Spleen (tissue), 11 donors: ENCODE data around the gene SGSH. TPM values are rescaled to one million over a fixed set of nuclear protein-coding genes. Genes with fewer than 3 reads are reported as not detected.
"Not testable (repeated sequence)": the region's sequence is repeated elsewhere in the genome, so short reads cannot be mapped to it uniquely, and the experiment has no call there.

Experiments used
- DNase-seq: peaks from one replicate; pipeline ENCODE4 v3.0.0-alpha.2; 2020
- H3K27ac ChIP-seq, 8 donors: fragments of 200-600 bp; sonication (generic) in 7 of 8; 1 replicate in 4 of 8; 2 replicates in 4 of 8; pipeline versions ENCODE4 v1.5.0 to v1.8.0; 2016 to 2021; ENCODE audit warnings: inconsistent platforms in 4 of 8, mild to moderate bottlenecking in 4 of 8, moderate library complexity in 1 of 8
- H3K27me3 ChIP-seq, 7 donors: fragments of 200-600 bp; sonication (generic) in 6 of 7; replicated peaks in 1 of 7; 1 replicate in 4 of 7; 2 replicates in 3 of 7; pipeline versions ENCODE4 v1.5.0 to v1.8.0; 2016 to 2021; ENCODE audit warnings: inconsistent platforms in 3 of 7, mild to moderate bottlenecking in 1 of 7
- H3K36me3 ChIP-seq, 6 donors: fragments of 200-600 bp; sonication (generic) in 5 of 6; 1 replicate in 4 of 6; 2 replicates in 2 of 6; pipeline versions ENCODE4 v1.5.0 to v1.8.0; 2016 to 2021; ENCODE audit warnings: inconsistent platforms in 2 of 6
- H3K4me1 ChIP-seq, 6 donors: fragments of 200-600 bp; sonication (generic) in 5 of 6; 1 replicate in 3 of 6; 2 replicates in 3 of 6; pipeline versions ENCODE4 v1.5.0 to v1.8.0; 2016 to 2021; ENCODE audit warnings: inconsistent platforms in 3 of 6
- H3K4me3 ChIP-seq, 8 donors: fragments of 200-600 bp; sonication (generic) in 7 of 8; 1 replicate in 4 of 8; 2 replicates in 4 of 8; pipeline versions ENCODE4 v1.5.0 to v1.8.0; 2016 to 2021; ENCODE audit warnings: inconsistent platforms in 4 of 8, mild to moderate bottlenecking in 4 of 8, moderate library complexity in 2 of 8
- H3K9me3 ChIP-seq, 8 donors: fragments of 200-600 bp; sonication (generic) in 7 of 8; 1 replicate in 4 of 8; 2 replicates in 4 of 8; pipeline versions ENCODE4 v1.5.0 to v1.8.0; 2016 to 2021; ENCODE audit warnings: inconsistent platforms in 4 of 8
- POLR2A ChIP-seq, 3 donors: fragments of 450-650 bp; IDR thresholded peaks; one replicate each; pipeline ENCODE4 v1.5.1; 2017; ENCODE audit warnings: antibody characterized with exemption in 3 of 3, mild to moderate bottlenecking in 1 of 3
- POLR2AphosphoS5 ChIP-seq, 3 donors: sonication (generic); formaldehyde crosslinking; IDR thresholded peaks; one replicate each; pipeline ENCODE4 v1.5.1; 2017; ENCODE audit warnings: antibody characterized with exemption in 3 of 3
- WGBS, 5 donors: extraction: QIAGEN DNeasy Blood & Tissue Kit in 3 of 5; methylation state at CpG; one replicate each; pipeline versions ENCODE4 v1.1.5 to v1.1.7; 2013 to 2018; 5-methylcytosine and 5-hydroxymethylcytosine counted together
- intact Hi-C: fragments of 100-400 bp; cut with DNase I; formaldehyde crosslinking; loops from one replicate; pipeline ENCODE4 v1.15.0; 2023; ENCODE audit warnings: low total_unique reads
- polyA plus RNA-seq, 3 donors: library from polyadenylated mRNA; stranded (reverse); fragments of 200-250 nt; gene quantifications; one replicate each; pipeline ENCODE4 v1.2.1, GENCODE V29; 2013
- total RNA-seq, 7 donors: library from RNA; depleted of rRNA in 3 of 7; stranded (reverse); fragments of >200 nt in 3 of 7; fragmentation: NEBNext Ultra II Directional in 4 of 7; extraction: Animal tissue kit (Norgen Biotek cat#: 25700) in 4 of 7; gene quantifications; one replicate each; pipeline versions ENCODE4 v1.1.0 to v1.2.1, GENCODE V29; 2016 to 2021
- TF ChIP-seq, protein P1 (sequence below), 11 experiments: fragments of 200-600 bp in 7 of 11; fragments of 450-650 bp in 4 of 11; sonication (generic) in 4 of 11; IDR thresholded peaks in 8 of 11; conservative IDR thresholded peaks in 3 of 11; 1 replicate in 7 of 11; 2 replicates in 4 of 11; pipeline versions ENCODE4 v1.4.0 to v1.8.0; 2016 to 2021; ENCODE audit warnings: antibody characterized with exemption in 11 of 11, inconsistent platforms in 4 of 11, mild to moderate bottlenecking in 1 of 11
- donor health status: healthy with polysubstance abuse.
- donor health status: DM: no; HTN: no; CAD: no; lungs with moderate emphysema.
- donor health status: DM: no; HTN: no; CAD: no.
- donor health status: Bipolar disorder and iron deficiency.
- donor health status: healthy.
- donor health status: DM: no; HTN: no; CAD: no.
- donor health status: DM: yes; HTN: yes; CAD: no.

SGSH gene
- total and polyA plus RNA-seq, 10 donors: 23.6 to 137 (median 90.3) TPM

DNA sequence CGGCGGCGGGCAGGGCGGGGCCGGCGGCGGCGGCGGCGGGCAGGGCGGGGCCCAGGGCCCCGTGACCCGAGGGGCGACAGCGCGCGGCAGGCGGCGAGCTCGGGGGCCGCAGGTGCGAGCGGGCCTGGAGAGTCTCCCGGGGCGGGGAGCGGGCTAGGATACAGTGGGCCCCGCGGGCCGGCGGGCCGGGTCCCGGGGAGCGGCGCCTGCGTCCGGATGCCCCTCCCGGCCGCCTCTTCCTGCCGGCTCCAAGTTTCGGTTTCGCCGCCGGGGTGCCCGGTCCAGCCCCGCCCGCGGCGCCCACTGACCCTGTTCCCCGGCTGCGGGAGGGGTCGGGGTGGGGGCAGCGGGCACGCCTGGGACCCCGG lies 40.6 kb upstream of the SGSH start, which contains the start of gene RNF213:
Gene RNF213 (plus strand): TSS at position 62 of the 368 bp plus-strand sequence. CDS start 2,830 bp downstream, outside the sequence.
- WGBS, 5 donors: 0 to 3% (median 1%) methylated on average over 1 to 52 of the region's 54 CpGs; no CpG with 5 or more reads in 1 of the 5 donors
- intact Hi-C loops: no loop called here
- Histone ChIP-seq H3K9me3 (no peaks in the 10 kb centered on the region), H3K4me1 (peaks cover 24 to 74% (median 64%) of the 10 kb centered on the region in 6 donors), H3K4me3 (peak within 1 kb of the TSS; percentile 78 to 99 (median 95)), H3K27ac (peak within 1 kb of the TSS; percentile 97 to 100 (median 99)), H3K27me3 (no peaks in the 10 kb centered on the region), H3K36me3 (peaks cover 0 to 16% (median under 1%) of the 10 kb centered on the region in 6 donors)
- DNase-seq: peak; percentile 95
- TF ChIP-seq POLR2A (IDR thresholded peaks at IDR 0.05) (peak in 2 of 3 donors; percentile 8 to 66), POLR2AphosphoS5 (IDR thresholded peaks at IDR 0.05) (peak; percentile 65 to 79 (median 78))
- TF ChIP-seq, protein P1, sequence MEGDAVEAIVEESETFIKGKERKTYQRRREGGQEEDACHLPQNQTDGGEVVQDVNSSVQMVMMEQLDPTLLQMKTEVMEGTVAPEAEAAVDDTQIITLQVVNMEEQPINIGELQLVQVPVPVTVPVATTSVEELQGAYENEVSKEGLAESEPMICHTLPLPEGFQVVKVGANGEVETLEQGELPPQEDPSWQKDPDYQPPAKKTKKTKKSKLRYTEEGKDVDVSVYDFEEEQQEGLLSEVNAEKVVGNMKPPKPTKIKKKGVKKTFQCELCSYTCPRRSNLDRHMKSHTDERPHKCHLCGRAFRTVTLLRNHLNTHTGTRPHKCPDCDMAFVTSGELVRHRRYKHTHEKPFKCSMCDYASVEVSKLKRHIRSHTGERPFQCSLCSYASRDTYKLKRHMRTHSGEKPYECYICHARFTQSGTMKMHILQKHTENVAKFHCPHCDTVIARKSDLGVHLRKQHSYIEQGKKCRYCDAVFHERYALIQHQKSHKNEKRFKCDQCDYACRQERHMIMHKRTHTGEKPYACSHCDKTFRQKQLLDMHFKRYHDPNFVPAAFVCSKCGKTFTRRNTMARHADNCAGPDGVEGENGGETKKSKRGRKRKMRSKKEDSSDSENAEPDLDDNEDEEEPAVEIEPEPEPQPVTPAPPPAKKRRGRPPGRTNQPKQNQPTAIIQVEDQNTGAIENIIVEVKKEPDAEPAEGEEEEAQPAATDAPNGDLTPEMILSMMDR (IDR thresholded peaks at IDR 0.05 in 8 of 11, conservative IDR thresholded peaks at IDR 0.05 in 3 of 11): no peak

GRCh38 chr17:80260069-80260535 lies 40.0 kb upstream of the SGSH start:
- intact Hi-C loops: no loop called here
- TF ChIP-seq POLR2AphosphoS5 (IDR thresholded peaks at IDR 0.05) (peak; percentile 57 to 75 (median 72)), POLR2A (IDR thresholded peaks at IDR 0.05) (peak in 2 of 3 donors; percentile 31 to 35)
- TF ChIP-seq, protein P1 (IDR thresholded peaks at IDR 0.05 in 8 of 11, conservative IDR thresholded peaks at IDR 0.05 in 3 of 11): no peak
- WGBS, 5 donors: 0 to 9% (median 2%) methylated on average over 15 to 63 of the region's 63 CpGs
- DNase-seq: peak; percentile 95
- H3K36me3 ChIP-seq: peaks cover 0 to 9% (median 0%) of the 10 kb centered on the region in 6 donors
- H3K27me3 ChIP-seq: no peaks in the 10 kb centered on the region
- H3K27ac ChIP-seq: peak overlapping the region; percentile 88 to 98 (median 94)
- peaks cover 18 to 74% (median 64%) of the 10 kb centered on the region in 6 donors for H3K4me1 ChIP-seq
- no peaks in the 10 kb centered on the region for H3K9me3 ChIP-seq
- H3K4me3 ChIP-seq: peak overlapping the region; percentile 40 to 87 (median 65)

DNA sequence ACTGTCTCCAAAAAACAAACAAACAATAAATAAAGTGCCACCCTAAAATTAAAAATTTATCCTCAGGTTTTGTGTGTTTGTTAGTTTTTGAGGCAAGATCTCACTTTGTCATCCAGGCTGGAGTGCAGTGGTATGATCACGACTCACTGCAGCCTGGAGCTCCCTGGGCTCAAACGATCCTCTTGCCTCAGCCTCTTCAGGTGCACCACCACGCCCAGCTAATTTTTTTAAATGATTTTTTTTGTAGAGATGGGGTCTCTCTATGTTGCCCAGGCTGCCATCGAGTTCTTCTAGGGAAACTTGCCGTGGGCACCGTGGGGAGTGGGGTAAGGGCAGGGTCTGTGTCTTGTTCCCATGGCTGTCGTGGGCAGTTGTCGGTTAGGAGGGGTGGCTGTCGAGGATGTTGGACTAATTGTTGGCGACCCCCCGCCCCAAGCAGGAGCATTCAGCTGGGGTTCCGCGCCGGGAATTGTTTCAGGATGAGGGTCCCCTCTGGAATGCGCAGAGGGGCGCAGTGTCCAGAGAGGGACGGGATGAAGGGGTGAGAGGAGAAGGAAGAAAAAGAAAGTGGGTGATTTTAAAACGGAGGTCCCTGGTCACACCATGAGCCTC lies 39.4 kb upstream of the SGSH start:
- intact Hi-C loops: no loop called here
- 40 to 67% (median 53%) methylated on average over 18 of the region's 18 CpGs for WGBS, 5 donors
- peak; percentile 84 for DNase-seq
- Histone ChIP-seq H3K27ac (peak overlapping the region; percentile 88 to 98 (median 94)), H3K4me3 (peak overlapping the region; percentile 40 to 87 (median 65)), H3K4me1 (peaks cover 13 to 74% (median 64%) of the 10 kb centered on the region in 6 donors), H3K27me3 (no peaks in the 10 kb centered on the region), H3K9me3 (no peaks in the 10 kb centered on the region), H3K36me3 (peaks cover 0 to 4% (median 0%) of the 10 kb centered on the region in 6 donors)
- TF ChIP-seq POLR2A (IDR thresholded peaks at IDR 0.05): no peak
- TF ChIP-seq POLR2AphosphoS5 (IDR thresholded peaks at IDR 0.05): no peak
- TF ChIP-seq, protein P1 (IDR thresholded peaks at IDR 0.05 in 8 of 11, conservative IDR thresholded peaks at IDR 0.05 in 3 of 11): no peak

DNA sequence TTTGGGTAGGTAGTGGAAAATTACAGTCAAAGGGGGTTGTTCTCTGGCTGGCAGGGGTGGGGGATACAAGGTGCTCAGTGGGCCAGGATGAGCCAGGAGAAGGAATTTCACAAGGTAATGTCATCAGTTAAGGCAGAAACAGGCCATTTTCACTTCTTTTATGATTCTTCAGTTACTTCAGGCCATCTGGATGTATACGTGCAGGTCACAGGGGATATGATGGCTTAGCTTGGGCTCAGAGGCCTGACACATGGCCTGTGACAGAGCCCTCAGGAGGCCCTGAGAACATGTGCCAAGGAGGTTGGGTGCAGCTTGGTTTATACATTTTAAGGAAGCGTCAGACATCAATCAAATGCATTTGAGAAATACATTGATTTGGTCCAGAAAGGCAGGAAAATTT lies 38.2 kb upstream of the SGSH start:
- peak overlapping the region in 5 of 8 donors; percentile 51 to 98 (median 94) for H3K27ac ChIP-seq
- H3K4me3 ChIP-seq, H3K27me3 ChIP-seq, H3K9me3 ChIP-seq, intact Hi-C loops, H3K36me3 ChIP-seq, DNase-seq: not testable (repeated sequence)
- peaks cover 14 to 74% (median 64%) of the 10 kb centered on the region in 6 donors for H3K4me1 ChIP-seq
- WGBS, 5 donors: 65 to 84% (median 76%) methylated on average over 2 of the region's 2 CpGs
